Right kidney (tissue), 1 donor: ENCODE measurements around the gene ABCA1.

Experiments
- DNase-seq: peaks from one replicate; pipeline ENCODE4 v3.0.0-alpha.2; 2016

ABCA1 gene

DNA sequence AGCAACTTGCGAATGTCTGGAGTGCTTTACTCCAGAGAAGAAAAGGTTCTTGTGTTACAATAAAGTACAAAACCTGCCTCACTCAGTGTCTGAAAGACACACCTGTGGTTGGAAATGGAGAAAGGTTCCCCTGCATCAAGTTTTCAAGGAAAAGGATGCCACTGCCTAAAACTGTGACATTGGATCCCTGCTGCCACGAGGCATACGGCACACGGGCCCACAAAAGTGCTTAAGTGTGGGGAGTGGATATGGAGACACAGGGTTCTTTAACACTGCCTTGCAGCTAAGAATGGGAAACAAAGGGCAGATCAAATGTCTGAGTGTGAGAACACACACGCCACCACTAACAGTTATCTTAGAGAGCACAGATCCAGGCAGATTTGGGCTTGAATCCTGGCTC is 89.0 kb downstream of the ABCA1 start:
- DNase-seq = no peak

DNA sequence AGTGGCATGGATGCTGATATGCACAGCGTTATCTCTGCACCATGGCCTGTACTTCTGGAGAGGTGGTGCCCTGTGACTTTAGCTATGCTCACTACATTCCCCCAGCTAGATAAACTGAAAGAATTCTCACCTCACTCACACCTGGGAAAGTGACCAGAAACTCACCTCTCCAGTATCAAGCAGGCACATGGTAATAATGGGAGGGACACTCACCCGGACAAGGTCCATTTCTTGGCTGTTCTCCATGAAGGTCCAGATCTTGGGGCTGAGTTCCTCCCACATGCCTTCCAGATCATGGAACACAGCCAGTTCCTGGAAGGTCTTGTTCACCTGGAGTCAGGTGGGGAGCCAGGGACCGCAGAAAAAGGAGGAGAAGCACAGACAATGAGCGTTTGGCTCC is 91.2 kb downstream of the ABCA1 start:
- DNase-seq = no peak

DNA sequence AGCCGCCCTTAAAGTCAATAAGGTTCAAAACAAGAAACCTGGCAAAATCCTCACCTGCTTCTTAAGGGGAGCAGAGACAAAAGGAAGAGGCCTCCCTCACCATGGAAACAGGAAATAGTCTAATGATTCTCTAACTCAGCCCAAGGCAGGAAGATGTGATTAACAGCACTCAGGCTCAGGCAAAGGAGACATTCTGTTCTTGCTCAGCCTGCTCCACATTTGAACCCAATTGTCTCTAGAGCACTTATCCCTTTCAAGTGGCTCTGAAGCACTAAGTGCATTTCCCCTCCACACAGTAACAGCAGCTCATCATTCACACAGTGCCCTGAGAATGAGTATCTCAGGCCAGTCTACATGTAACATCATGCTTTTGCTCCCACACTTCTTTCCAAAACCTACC is 91.7 kb downstream of the ABCA1 start:
- no peak for DNase-seq

DNA sequence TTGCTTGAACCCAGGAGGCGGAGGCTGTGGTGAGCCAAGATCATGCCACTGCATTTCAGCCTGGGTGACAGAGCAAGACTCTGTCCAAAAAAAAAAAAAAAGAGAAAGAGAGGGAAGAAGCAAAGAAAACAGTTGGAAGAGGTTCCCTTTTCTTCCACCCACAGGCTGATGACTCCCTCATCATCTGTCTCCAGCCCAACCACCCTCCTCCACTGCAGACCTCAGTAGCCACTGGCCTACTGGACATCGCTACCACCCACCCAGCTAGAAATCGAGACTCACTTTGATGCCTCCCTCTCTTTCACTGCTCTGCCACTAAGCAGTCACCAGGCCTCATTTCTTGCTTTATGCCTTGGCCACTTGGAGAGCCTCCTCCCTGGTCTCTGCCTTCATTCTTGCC is 92.8 kb downstream of the ABCA1 start:
- DNase-seq = no peak

DNA sequence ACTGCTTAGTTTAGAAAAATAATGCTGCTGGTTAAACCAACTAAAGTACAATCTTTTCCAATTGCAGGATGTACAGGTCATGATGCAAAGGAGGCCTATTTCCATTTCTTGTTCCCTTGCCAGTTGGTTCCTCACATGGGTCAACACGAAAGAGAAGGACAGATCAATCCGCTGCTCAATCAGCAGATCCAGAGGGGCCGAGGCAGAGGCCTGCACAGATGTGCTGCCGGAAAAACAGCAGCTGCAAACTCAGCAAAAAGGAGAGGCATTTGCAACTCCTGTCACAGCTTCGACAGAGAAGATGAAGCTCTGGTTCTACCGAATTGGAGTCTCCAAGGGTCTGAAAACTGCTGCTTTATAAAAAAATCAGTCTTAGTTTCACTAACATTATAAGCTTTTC is 94.3 kb downstream of the ABCA1 start:
- DNase-seq = no peak

DNA sequence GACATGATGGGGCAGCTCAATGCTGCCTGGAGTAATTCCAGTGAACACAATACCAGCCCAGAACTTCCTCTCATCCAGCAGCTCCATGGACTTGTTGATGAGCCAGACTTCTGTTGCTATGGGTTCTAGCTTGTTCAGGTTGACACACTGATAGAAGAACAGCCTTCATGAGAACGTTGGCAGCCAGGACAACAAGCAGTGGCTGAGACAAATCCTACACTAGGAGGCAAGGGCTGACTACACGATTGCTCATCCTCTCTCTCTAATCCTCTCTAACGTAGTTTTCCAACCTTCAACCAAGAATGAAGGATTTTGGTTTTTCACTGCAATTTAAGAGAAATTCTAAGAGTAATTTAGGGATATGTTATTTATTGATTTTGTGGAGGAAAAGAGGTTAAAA is 96.3 kb downstream of the ABCA1 start:
- no peak for DNase-seq

DNA sequence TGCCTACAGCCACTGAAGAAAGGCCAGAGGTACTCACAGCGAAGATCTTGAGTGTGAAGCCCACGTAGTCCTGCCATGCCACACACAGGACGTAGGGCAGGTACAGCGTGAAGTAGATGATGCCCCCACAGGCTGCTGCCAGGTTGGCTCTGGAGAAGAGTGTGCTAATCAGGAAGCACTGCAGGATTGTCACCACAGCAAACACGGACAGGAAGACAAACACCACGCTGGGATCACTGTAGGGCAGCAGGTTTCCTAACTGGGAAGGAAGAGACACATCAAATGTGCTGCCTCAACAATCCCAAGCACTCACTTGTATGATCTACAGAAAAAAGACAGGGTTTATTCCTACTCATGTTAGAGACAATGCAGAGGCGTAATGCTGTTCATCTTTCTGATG is 101.0 kb downstream of the ABCA1 start:
- no peak for DNase-seq

DNA sequence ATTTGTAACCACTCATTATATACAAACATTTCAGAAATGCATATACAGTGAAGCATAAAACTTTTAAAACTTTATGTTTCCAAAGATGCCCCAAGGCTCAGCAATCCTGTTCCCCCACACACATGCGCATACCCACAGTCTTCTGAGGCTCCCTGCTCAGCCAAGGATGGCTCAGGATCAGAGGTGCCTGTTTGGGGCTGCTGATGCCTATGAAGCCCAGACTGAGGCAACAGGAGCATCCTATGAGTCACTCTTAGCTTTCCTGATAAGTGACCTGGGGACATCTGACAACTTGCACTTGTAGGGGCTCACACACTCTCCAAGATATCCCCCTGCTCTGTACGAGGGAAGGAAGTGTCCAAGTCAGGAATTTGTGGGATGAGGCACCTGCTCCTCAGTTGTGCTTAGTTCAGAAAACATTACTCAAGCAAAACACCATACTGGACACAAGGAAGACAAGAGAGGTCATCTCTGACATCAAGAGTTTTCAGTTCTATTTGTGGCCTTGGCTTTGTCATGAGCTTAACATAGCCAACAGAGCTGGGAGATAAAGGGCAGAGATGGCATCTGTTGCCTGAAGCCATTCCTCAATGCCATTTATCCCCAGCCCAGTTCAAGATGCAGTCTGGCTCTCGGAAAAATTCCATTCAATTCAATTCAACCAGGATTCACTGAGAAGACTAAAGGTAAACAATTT is 101.7 kb downstream of the ABCA1 start:
- DNase-seq = no peak

DNA sequence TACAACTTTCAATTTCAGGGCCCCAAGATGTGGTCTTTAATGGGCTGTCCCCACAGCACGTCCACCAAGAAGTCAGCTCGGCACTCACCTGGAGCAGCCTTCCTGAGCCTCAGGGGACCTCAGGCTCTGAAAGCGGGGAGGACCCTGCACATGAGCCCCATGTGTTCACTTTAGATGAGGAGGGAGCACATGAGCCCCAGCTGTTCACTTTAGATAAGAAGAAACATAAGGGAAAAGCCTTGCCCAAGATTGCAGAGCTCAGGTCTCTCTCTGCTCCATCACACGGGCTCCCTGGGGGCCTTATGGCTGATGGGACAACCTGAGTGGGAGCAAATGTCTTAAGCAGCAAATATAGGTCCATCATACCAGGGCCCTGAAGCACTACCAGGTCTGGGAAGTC is 107.6 kb downstream of the ABCA1 start:
- no peak for DNase-seq

DNA sequence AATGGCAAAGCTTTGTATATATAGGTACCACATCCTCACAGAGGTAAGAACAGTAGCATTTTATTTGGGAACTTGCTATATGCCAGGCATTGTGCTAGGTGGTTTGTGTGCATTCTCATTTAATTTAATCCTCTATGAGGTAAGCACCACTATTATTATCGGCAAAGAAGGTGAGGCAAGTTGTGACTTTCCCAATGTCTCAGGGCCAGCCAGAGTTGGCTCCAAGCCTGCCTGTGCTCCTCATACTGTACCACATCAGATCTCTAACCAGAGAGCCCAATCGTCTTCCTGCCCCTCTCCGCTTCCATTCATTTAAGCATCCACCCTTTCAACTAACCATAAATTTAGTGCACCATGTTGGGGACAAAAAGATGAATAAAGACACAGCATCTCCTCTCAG is 108.9 kb downstream of the ABCA1 start:
- no peak for DNase-seq

DNA sequence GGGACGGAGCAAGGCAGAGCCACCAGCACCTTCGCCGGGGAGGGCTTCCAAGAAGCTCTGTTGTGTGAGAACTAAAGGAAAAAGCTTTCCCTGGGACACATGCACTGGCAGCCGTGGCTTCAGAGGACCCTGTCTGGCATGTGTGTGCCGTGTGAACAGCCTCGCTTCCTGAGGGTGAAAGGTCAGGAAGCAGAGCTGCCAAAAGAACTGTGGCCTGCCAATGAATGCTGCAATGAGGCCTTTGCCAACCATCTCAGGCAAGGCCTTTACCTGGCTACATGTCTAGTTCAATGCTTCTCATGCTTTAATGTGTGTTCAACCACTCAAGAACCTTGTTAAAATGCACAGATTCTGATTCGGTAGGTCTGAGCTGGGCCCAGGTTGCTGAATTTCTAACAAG is 110.5 kb downstream of the ABCA1 start:
- DNase-seq = no peak

DNA sequence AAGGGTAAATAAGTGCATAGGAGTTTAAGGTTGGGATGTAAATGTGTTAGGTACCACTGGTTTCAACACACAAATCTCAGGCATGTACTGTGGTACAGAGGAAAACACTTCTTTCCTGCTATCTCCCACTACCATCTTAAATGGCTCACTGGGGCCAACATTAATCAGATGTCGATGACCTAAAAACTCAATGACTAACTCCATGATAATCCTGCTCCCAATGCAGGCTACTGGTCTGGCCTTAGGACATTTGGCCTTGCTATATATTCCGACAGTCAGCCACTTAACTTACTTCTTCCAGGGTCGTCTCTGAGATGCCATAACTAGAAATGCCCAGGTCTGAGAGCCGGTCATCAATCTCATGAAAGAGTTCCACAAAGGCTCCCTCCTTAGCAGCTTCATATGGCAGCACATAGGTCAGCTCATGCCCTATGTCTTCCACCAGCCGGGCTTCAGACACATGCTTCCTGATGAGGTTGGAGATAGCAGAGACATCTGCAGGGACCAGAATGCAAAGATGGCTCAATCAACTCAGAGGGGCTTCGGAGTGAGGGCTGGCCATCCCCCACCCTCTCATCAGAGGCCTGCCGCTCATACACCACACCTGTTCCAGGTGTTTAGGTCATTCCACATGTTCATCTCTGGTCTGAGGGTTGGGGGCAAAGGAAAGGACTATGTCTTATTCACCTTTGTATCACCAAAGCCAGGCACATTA is 111.9 kb downstream of the ABCA1 start:
- no peak for DNase-seq

DNA sequence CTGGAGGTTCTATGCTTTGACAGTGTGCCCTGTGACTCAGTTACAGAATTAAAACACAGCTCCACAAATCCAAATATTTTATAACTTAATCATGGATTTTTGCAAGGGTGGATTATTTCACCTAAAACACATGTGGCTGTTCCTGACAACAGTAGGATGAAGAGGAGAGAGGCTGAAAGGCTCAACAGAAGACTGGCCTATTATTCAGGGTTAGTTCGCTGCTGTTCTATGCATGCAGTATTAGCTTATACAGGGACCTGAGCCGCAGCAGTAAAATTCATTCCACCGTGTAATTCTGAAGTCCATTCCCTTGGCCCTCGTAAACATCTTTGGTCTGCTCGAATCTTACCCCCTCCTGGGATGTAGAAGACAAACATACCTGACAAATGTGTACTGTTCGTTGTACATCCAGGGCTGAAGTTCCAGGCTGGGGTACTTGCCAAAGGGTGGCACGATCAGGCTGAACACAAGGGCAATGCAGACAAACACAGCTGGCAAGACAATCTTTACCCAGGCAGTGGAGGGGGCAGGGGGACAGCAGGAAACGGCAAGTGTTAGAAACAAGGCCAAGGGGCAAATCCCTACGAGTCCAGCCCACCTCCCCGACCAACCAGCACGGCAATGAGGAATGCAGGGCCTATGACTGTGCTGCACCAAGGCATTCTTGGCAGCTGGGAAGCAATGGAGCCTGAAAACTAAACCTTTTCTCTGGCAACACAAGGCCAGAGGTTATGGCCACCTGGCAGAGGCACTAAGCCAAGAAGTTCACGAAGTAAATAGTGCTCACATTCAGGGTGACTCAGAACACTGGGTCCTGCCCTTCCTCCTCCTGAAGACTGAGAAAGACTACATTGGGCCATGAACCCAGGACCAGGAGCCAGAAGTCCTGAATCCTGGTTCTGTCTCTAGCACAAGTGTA is 117.3 kb downstream of the ABCA1 start:
- peak; percentile 35 for DNase-seq

DNA sequence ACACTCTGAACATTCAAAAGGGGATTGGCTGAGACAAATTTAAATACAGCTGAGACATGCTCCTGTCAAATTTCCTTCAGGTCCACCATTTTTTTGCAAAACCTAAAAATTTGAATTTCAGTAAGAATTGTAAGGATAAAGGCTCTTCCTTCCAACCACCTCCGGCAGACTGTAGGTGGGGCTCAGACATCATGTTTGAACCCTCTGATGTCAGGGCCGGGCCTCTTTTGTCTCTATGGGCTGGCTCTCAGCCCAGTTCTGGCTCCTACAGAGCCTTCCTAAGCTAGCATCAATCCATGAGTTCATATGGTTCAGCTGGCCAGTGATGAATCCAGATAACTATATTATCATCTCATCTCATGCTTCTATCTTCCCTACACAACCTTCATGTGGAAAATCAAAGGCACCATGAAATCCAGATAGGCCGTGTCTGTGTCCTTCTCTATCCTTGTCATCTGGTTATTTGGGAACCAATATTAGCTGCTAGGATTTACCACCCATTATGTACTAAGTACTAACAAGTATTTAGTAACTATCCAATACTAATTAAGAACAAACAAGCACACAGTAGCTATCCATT is 119.8 kb downstream of the ABCA1 start:
- no peak for DNase-seq

DNA sequence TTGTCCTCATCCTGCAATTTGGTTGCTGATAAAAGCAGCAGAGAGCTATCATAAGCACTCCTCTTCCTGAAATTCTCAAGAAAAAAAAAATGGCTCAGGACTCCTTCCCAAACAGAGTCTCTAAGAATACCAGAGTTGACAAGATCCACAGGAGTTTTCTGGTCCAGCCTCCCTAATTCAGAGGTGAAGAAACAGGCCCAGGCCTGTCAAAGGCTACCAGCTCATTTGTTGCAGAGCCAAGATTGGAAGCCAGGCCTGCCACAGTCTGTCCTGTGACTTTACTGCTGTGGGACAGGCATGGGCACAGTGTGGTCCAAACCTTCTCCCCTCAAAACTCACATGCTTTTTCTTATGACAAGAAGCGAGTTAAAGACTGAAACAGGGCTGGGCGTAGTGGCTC is 122.5 kb downstream of the ABCA1 start:
- no peak for DNase-seq

DNA sequence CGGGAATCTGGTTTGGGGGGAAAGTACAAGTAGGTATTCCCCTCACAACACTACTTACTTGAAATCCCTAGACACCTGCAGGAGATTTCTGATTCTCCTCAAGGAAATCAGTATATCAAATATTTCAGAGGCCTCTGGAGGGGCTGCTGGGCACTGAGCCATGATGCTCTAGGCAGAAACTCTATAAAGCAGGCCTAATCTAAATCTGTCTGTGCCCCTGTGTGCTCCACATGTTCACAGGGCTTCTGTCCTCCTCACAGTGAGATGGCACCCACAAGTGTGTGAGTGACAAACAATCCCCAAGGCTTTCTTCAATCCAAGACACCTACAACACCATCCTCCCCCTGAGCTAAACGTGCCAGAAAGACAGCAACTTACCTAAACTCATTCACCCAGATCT is 125.0 kb downstream of the ABCA1 start:
- DNase-seq = no peak

DNA sequence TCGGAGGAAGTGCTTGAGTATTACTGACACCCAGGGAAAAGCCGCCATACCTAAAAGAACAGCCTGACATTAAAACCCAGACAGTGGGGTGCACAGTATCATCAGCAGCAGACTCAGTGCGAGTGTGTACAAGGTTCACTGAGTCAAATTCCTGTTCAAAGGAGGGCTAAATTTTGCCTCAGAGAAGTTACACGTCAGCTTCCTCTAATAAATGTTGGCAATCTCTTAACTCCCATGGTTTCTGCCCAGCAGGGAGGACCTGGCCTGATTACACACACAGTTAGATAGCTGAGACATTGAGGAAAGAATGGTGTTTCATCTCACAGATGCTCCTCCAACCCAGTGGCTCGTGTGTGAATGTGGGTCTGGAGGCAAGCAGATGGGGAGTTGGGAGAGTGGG is 125.8 kb downstream of the ABCA1 start:
- no peak for DNase-seq

DNA sequence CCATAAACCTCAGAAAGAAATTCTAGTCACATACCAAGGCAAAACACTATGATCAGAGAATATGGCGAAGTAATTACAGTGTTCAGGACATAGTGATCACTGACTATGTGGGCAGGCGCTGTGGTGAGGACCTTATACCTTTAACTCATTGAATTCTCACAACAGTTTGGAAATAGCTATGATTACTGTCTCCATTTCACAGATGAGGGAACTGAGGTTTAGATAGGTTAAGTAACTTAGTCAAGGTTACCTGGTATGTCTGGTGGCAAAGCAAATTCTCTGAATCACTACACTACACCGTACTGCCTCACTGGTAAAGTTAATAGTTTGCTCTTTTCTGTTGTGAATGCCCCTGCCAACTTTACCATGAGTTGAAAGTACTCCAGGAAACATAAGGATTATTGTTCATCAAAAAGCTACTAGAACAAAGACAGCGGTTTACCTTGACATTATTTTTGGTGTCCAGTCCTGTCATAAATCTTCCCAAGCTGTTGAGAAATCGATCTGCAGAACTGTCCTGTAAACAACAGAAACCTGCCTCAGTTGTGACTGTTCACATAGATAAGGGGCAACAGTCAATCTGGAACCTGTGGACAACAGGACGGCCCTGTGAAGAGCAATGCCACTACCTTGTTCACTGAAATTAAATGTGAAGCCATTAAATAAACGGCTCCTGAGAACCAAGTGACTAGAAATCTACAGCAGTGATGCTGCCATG is 127.7 kb downstream of the ABCA1 start:
- no peak for DNase-seq

DNA sequence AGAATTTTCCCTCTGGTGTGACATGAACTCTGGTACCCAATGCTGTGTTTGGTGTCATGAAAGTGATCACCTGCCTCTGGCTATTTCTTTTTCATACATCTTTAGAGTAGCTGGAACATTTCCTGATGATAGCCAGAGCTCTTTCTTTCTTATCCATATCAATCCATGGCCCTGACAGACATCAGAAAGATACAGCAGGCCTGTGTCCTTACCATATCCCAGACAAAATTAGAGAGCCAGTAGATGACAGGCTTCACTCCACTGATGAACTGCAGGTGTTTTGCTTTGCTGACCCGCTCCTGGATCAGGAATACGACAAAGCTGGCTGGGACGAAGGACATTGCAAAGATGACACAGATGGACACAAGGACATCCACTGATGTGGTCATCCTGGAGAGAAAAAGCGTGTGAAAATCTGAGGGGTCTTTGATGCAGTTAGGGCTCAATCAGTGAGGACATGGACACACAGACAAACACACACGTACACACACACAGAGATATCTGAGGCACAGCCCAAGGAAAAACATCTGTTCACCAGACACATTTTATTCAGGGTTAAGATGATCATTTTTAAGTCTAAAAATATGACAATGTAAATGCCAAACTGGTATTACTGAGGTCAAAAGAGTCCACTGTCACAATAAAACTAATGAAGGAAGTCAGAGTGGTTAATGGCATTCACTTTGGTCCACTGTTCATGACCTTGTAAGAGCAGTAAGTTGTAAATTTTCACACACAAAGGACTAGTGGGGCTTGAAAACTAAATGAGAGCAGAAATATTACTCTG is 129.6 kb downstream of the ABCA1 start:
- DNase-seq = no peak

DNA sequence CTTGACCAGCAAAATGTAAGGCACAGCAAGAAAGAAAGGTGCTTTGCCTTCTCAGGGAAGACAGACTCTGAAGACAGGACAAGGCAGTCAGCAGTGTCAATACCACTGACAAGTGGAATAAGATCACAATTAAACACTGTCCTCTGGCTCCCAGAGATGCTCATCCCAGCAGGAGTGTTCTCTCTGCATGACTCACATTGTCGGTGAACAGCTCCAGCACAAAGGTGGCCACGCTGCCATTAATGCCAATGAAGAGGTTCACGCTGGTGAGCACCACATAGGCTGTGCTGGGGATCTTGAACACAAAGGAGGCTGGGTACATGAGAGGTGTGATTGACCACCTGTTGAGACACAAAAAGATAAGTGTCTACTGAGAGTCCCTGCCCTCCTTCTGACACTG is 132.1 kb downstream of the ABCA1 start:
- no peak for DNase-seq

DNA sequence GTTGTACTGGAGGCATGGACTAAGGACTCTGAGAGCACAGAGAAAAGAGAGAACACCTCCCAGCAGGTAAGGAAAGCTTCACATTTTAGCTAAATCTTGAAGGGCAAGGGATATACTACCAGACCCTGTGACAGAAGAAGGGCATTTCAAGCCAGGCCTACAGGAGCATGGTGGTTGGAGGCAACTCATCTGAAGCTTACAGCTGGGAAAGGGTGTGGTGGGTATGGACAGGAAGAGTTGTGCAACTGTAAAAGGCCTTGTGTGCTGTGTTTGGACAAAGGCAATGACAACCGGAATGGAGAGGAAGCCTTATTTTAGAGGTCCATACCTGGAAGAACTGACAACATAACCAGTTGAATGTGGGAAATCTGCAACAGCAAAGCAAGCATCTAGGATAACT is 132.9 kb downstream of the ABCA1 start:
- DNase-seq = no peak
